DND-41 (cell line): ENCODE measurements around the gene HMGXB3.

ENCODE experiments used
- ATAC-seq: fragments of 200-7000 bp; cut with Tn5 transposase; 3 replicates; pipeline ENCODE4 v1.9.1; 2021; ENCODE audit warnings: low read depth; ENCODE audit not compliant: insufficient read depth
- DNase-seq: peaks from one replicate; pipeline ENCODE4 v3.0.0-alpha.2; 2020
- H2AFZ ChIP-seq: 2 replicates; pipeline ENCODE4 v1.6.0; 2012; ENCODE audit warnings: low read depth, low read length
- H3K27ac ChIP-seq: 2 replicates; pipeline ENCODE4 v1.5.1; 2012; ENCODE audit warnings: low read length, inconsistent platforms
- H3K27me3 ChIP-seq: fragments of 200-600 bp; sonication (generic); 2 replicates; pipeline ENCODE4 v1.6.0; 2012; ENCODE audit warnings: low read length, mild to moderate bottlenecking, inconsistent platforms; ENCODE audit not compliant: insufficient read depth, poor library complexity
- H3K36me3 ChIP-seq: 2 replicates; pipeline ENCODE4 v1.5.1; 2012; ENCODE audit warnings: low read length, inconsistent platforms; ENCODE audit not compliant: insufficient read depth
- H3K4me1 ChIP-seq: 2 replicates; pipeline ENCODE4 v1.5.1; 2012; ENCODE audit warnings: mild to moderate bottlenecking, low read length; ENCODE audit not compliant: insufficient read depth
- H3K4me2 ChIP-seq: 2 replicates; pipeline ENCODE4 v1.6.0; 2012; ENCODE audit warnings: mild to moderate bottlenecking, moderate library complexity, low read length, inconsistent platforms; ENCODE audit not compliant: insufficient read depth
- H3K4me3 ChIP-seq, 2 experiments: fragments of 200-600 bp in 1 of 2; shearing (Covaris generic) in 1 of 2; 2 replicates each; pipeline ENCODE4 v1.5.1; 2012 to 2016; ENCODE audit warnings: inconsistent platforms in 2 of 2, low read length in 2 of 2, mild to moderate bottlenecking in 2 of 2, low read depth in 1 of 2, moderate library complexity in 1 of 2
- H3K79me2 ChIP-seq: 2 replicates; pipeline ENCODE4 v1.6.0; 2012; ENCODE audit warnings: low read length, inconsistent platforms; ENCODE audit not compliant: insufficient read depth
- H3K9ac ChIP-seq: 2 replicates; pipeline ENCODE4 v1.6.0; 2012; ENCODE audit warnings: low read depth, mild to moderate bottlenecking, inconsistent platforms, low read length, moderate library complexity
- H3K9me3 ChIP-seq: 2 replicates; pipeline ENCODE4 v1.5.1; 2012; ENCODE audit warnings: low read length, moderate library complexity, mild to moderate bottlenecking, inconsistent platforms; ENCODE audit not compliant: insufficient read depth, severe bottlenecking
- H4K20me1 ChIP-seq: 2 replicates; pipeline ENCODE4 v1.6.0; 2012; ENCODE audit warnings: low read length; ENCODE audit not compliant: insufficient read depth
- EZH2 ChIP-seq: IDR thresholded peaks from 3 replicates; pipeline ENCODE4 v1.6.1; 2012; ENCODE audit warnings: borderline replicate concordance, low read depth, mild to moderate bottlenecking, moderate library complexity, low read length, inconsistent platforms; ENCODE audit not compliant: severe bottlenecking
- TF ChIP-seq, protein P1 (sequence below): IDR thresholded peaks from 2 replicates; pipeline ENCODE4 v1.5.1; 2012; ENCODE audit warnings: borderline replicate concordance, low read length, moderate library complexity, mild to moderate bottlenecking; ENCODE audit not compliant: poor library complexity, severe bottlenecking; ENCODE audit errors: extremely low read depth

The HMGXB3 gene

DNA sequence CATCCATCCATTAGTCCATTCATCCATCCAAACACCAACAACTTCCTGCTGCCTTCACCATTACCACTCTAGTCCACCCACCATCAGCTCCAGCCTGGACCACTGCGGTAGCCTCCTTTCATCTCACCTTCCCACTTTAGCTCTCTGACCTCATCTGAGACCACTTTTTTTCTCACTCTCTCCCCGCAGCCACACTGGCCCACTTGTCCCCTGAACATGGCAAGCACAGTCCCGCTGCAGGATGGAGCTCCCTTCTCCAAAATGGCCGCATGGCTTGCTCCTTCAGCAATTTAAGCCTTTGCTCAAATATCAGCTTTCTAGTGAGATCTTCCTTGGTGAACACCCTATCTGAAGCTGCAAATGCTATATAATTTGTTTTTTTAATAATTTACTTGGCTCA, 74.7 kb downstream of the HMGXB3 start:
- H3K4me3 ChIP-seq: no peak overlapping the region
- no peaks in the 10 kb centered on the region for H3K4me1 ChIP-seq
- 0 out of 2 replicates have a peak, but pooled peaks cover 2% of the 10 kb centered on the region for H4K20me1 ChIP-seq
- H3K36me3 ChIP-seq: no peaks in the 10 kb centered on the region
- no peaks in the 10 kb centered on the region for H3K9me3 ChIP-seq
- H3K27ac ChIP-seq: no peak overlapping the region
- no peak overlapping the region for H3K4me2 ChIP-seq
- ATAC-seq (no peak), DNase-seq (no peak)
- TF ChIP-seq, protein P1, sequence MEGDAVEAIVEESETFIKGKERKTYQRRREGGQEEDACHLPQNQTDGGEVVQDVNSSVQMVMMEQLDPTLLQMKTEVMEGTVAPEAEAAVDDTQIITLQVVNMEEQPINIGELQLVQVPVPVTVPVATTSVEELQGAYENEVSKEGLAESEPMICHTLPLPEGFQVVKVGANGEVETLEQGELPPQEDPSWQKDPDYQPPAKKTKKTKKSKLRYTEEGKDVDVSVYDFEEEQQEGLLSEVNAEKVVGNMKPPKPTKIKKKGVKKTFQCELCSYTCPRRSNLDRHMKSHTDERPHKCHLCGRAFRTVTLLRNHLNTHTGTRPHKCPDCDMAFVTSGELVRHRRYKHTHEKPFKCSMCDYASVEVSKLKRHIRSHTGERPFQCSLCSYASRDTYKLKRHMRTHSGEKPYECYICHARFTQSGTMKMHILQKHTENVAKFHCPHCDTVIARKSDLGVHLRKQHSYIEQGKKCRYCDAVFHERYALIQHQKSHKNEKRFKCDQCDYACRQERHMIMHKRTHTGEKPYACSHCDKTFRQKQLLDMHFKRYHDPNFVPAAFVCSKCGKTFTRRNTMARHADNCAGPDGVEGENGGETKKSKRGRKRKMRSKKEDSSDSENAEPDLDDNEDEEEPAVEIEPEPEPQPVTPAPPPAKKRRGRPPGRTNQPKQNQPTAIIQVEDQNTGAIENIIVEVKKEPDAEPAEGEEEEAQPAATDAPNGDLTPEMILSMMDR: no peak
- no peak for TF ChIP-seq EZH2
- no peaks in the 10 kb centered on the region for H3K79me2 ChIP-seq
- peaks cover 9% of the 10 kb centered on the region for H3K27me3 ChIP-seq
- H3K9ac ChIP-seq: no peak overlapping the region
- H2AFZ ChIP-seq: no peak overlapping the region

DNA sequence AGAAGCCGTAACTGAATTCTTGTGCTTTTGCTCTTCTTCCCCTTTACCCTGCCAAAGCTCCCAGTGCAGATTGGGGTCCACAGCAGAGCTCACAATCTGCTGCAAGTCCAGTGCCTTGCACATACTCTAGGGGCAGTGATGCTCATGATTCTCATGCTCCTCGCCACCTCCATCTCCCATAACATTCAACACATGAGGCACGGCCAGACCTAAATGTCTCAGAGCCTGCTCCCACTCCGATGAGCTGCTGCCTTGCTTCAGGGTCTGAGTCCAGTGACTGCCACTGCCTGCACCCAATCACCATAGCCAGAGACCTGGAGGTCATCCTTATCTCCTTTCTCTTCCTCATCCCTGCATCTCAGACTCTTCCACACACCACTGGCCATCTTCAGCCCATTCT, 75.3 kb downstream of the HMGXB3 start:
- Histone ChIP-seq H3K36me3 (no peaks in the 10 kb centered on the region), H3K9ac (no peak overlapping the region), H3K27me3 (peaks cover 9% of the 10 kb centered on the region), H2AFZ (no peak overlapping the region), H3K4me1 (no peaks in the 10 kb centered on the region), H3K79me2 (no peaks in the 10 kb centered on the region), H3K9me3 (no peaks in the 10 kb centered on the region), H4K20me1 (0 out of 2 replicates have a peak, but pooled peaks cover 3% of the 10 kb centered on the region), H3K4me2 (no peak overlapping the region), H3K4me3 (no peak overlapping the region), H3K27ac (no peak overlapping the region)
- no peak for ATAC-seq
- no peak for TF ChIP-seq EZH2
- DNase-seq: no peak

DNA sequence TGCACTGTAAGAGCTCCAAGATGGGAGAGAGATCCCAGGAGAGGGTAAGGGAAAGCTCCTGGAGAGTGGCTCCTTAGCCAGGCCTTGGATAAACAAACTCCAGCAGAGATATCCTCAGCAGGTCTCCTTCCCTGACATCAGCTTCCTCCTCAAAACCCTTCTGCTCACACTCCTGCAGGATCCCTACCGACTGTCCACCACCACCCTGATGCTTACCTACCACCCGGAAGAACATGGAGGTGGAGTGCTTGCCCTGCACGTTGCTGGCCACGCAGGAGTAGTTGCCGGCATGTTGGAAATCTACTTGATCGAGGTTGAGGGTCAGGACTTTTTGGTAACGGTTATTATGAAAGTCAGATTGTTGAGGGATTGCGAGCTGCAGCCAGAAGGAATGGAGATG, 76.5 kb downstream of the HMGXB3 start:
- peaks cover 20% of the 10 kb centered on the region for H3K27me3 ChIP-seq
- no peak overlapping the region for H3K4me2 ChIP-seq
- H3K4me3 ChIP-seq: no peak overlapping the region
- no peak overlapping the region for H3K9ac ChIP-seq
- H3K79me2 ChIP-seq: no peaks in the 10 kb centered on the region
- ATAC-seq (no peak), DNase-seq (no peak)
- no peaks in the 10 kb centered on the region for H3K4me1 ChIP-seq
- no peak overlapping the region for H2AFZ ChIP-seq
- no peaks in the 10 kb centered on the region for H3K9me3 ChIP-seq
- no peak overlapping the region for H3K27ac ChIP-seq
- 0 out of 2 replicates have a peak, but pooled peaks cover 3% of the 10 kb centered on the region for H4K20me1 ChIP-seq
- no peaks in the 10 kb centered on the region for H3K36me3 ChIP-seq
- TF ChIP-seq EZH2: no peak
- TF ChIP-seq, protein P1: no peak

DNA sequence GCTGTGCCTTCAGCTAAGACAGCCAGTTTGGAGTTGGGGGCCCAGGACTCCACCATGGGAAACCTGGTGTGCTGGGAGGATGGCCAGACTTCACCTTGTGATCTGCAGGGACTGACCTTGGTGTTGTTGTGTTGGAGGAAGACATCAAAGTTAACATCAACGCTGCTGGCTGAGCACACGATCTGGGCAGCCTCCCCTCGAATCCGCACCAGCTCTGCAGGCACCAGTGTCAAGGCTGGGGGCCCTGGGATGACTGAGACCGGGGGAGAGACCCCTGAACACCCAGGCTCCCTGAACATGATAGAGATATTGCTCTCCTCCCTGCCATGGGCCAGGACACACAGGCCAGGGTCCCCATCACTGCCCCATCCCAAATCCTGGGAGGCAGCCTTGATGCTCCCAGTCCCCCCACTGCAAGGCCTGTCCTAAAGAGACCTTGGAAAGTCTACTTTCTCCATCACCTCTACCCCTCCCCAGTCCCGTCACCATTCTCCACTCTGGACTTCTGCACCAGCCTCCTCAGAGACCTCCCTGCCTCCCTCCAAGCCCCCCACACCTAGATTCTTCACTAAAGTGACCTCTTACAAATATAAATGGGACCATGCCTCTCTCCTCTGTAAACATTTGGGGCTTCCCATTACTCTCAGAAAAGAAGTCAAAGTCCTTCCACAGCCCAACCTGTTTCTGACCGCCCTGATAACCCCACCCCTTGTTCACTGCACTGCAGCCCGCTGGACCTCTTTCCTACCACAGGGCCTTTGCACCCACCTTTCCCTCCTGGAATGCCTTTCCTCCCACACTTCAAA, 77.7 kb downstream of the HMGXB3 start:
- Histone ChIP-seq H3K36me3 (no peaks in the 10 kb centered on the region), H2AFZ (no peak overlapping the region), H3K4me2 (no peak overlapping the region), H3K27ac (no peak overlapping the region), H3K9me3 (no peaks in the 10 kb centered on the region), H3K27me3 (peaks cover 24% of the 10 kb centered on the region), H3K9ac (no peak overlapping the region), H4K20me1 (0 out of 2 replicates have a peak, but pooled peaks cover 3% of the 10 kb centered on the region), H3K4me1 (no peaks in the 10 kb centered on the region), H3K4me3 (no peak overlapping the region), H3K79me2 (no peaks in the 10 kb centered on the region)
- no peak for TF ChIP-seq EZH2
- TF ChIP-seq, protein P1: no peak
- no peak for ATAC-seq
- no peak for DNase-seq
